HCT116 (cell line): ENCODE measurements around the gene RGS7. TPM values are rescaled to one million over a fixed set of nuclear protein-coding genes. Genes with fewer than 3 reads are reported as not detected.
"Not testable (repeated sequence)": the region's sequence is repeated elsewhere in the genome, so short reads cannot be mapped to it uniquely, and the experiment has no call there.

Experiments
- ATAC-seq: fragments of 200-7000 bp; cut with Tn5 transposase; 2 replicates; pipeline ENCODE4 v1.9.1; 2020; ENCODE audit warnings: mild to moderate bottlenecking, moderate library complexity
- BruUV-seq: library from RNA; stranded (reverse); fragments of 400-500 nt; replicated peaks from 2 replicates; lab custom pipeline; 2021; lab: Mats Ljungman, UMichigan
- CTCF ChIA-PET: fragments of 300-600 bp; sonication (Branson Sonifier 250); formaldehyde crosslinking; loops from one replicate; lab custom pipeline; 2021; ENCODE audit warnings: antibody characterized with exemption; lab: Charles Lee
- POLR2A ChIA-PET: fragments of 300-600, 350-600 bp; sonication (Branson Sonifier 250); formaldehyde crosslinking; loops from one replicate; lab custom pipeline; 2021; ENCODE audit warnings: antibody characterized with exemption; lab: Charles Lee
- RAD21 ChIA-PET, 2 experiments: fragments of 300-600 bp; sonication (Branson Sonifier 250); formaldehyde crosslinking; loops; one replicate each; lab custom pipeline; 2023; ENCODE audit warnings: low total read pairs in 2 of 2; ENCODE audit not compliant: uncharacterized antibody in 2 of 2, unreplicated experiment in 2 of 2, low non-redundant PET in 1 of 2; lab: Charles Lee
- DNase-seq: peaks from one replicate; pipeline ENCODE4 v3.0.0-alpha.2; 2010; ENCODE audit warnings: low read depth, low spot score
- H2AFZ ChIP-seq: fragments of 200-600 bp; shearing (Covaris generic), sonication (generic); 2 replicates; pipeline ENCODE4 v1.6.1; 2017; ENCODE audit warnings: low read depth, mixed run types, mixed read lengths, antibody characterized with exemption, low read length; ENCODE audit not compliant: poor library complexity, severe bottlenecking
- H3K27ac ChIP-seq: 2 replicates; pipeline ENCODE4 v1.5.1; 2012; ENCODE audit warnings: low read depth, low read length
- H3K27me3 ChIP-seq: fragments of 200-600 bp; sonication (generic); 2 replicates; pipeline ENCODE4 v1.6.1; 2016; ENCODE audit warnings: mixed run types, low read length, mixed read lengths; ENCODE audit not compliant: insufficient read depth
- H3K36me3 ChIP-seq, 2 experiments: fragments of 200-500 bp in 1 of 2; fragments of 200-600 bp in 1 of 2; sonication (Bioruptor generic) in 1 of 2; sonication (generic) in 1 of 2; 2 replicates each; pipeline versions ENCODE4 v1.5.1 to v1.6.1; 2014 to 2016; ENCODE audit warnings: low read length in 2 of 2, inconsistent platforms in 1 of 2, mixed read lengths in 1 of 2, mixed run types in 1 of 2; ENCODE audit not compliant: insufficient read depth in 2 of 2, control insufficient read depth in 1 of 2
- H3K4me1 ChIP-seq, 2 experiments: fragments of 200-600 bp in 1 of 2; sonication (generic) in 1 of 2; 2 replicates each; pipeline versions ENCODE4 v1.5.1 to v1.6.1; 2012 to 2017; ENCODE audit warnings: low read length in 2 of 2, inconsistent platforms in 1 of 2, mild to moderate bottlenecking in 1 of 2, mixed read lengths in 1 of 2, mixed run types in 1 of 2, moderate library complexity in 1 of 2; ENCODE audit not compliant: insufficient read depth in 2 of 2, control insufficient read depth in 1 of 2
- H3K4me2 ChIP-seq: fragments of 200-600 bp; sonication (generic); 2 replicates; pipeline ENCODE4 v1.6.1; 2017; ENCODE audit warnings: mixed run types, low read length, mixed read lengths
- H3K4me3 ChIP-seq, 2 experiments: fragments of 200-600 bp in 1 of 2; sonication (generic) in 1 of 2; replicated peaks in 1 of 2; 2 replicates each; pipeline ENCODE4 v1.5.1; 2011 to 2016; ENCODE audit warnings: low read length in 2 of 2, control low read depth in 1 of 2, low read depth in 1 of 2, mild to moderate bottlenecking in 1 of 2, mixed read lengths in 1 of 2, mixed run types in 1 of 2
- H3K79me2 ChIP-seq: fragments of 200-600 bp; sonication (generic); 2 replicates; pipeline ENCODE4 v1.6.1; 2017; ENCODE audit warnings: mild to moderate bottlenecking, mixed run types, low read length, moderate library complexity, mixed read lengths; ENCODE audit not compliant: insufficient read depth
- H3K9ac ChIP-seq: fragments of 200-600 bp; sonication (generic); 2 replicates; pipeline ENCODE4 v1.6.1; 2016; ENCODE audit warnings: low read length, mixed read lengths
- H3K9me2 ChIP-seq: fragments of 200-600 bp; sonication (generic), shearing (Covaris generic); 2 replicates; pipeline ENCODE4 v1.6.1; 2017; ENCODE audit warnings: mixed run types, mild to moderate bottlenecking, moderate library complexity; ENCODE audit not compliant: insufficient read depth
- H3K9me3 ChIP-seq, 2 experiments: fragments of 200-500 bp in 1 of 2; fragments of 200-600 bp in 1 of 2; sonication (Bioruptor generic) in 1 of 2; sonication (generic) in 1 of 2; 2 replicates each; pipeline ENCODE4 v1.6.1; 2014 to 2017; ENCODE audit warnings: low read length in 2 of 2, mixed read lengths in 2 of 2, inconsistent platforms in 1 of 2, low read depth in 1 of 2, mild to moderate bottlenecking in 1 of 2, mixed run types in 1 of 2, moderate library complexity in 1 of 2; ENCODE audit not compliant: control insufficient read depth in 1 of 2, insufficient read depth in 1 of 2
- H4K20me1 ChIP-seq: fragments of 200-600 bp; sonication (generic), shearing (Covaris generic); 2 replicates; pipeline ENCODE4 v1.6.1; 2017; ENCODE audit warnings: mixed run types, mild to moderate bottlenecking, moderate library complexity; ENCODE audit not compliant: insufficient read depth
- CBX3 ChIP-seq: IDR thresholded peaks from 2 replicates; pipeline ENCODE4 v1.6.1; 2012; ENCODE audit warnings: low read depth
- CEBPB ChIP-seq: IDR thresholded peaks from 2 replicates; pipeline ENCODE4 v1.6.1; 2012; ENCODE audit warnings: low read depth
- CTCF ChIP-seq, 3 experiments: fragments of 200-600 bp in 1 of 3; sonication (generic) in 1 of 3; IDR thresholded peaks in 2 of 3; conservative IDR thresholded peaks in 1 of 3; 2 replicates each; pipeline ENCODE4 v1.5.1; 2012 to 2017; ENCODE audit warnings: low read depth in 2 of 3, low read length in 2 of 3, antibody characterized with exemption in 1 of 3, borderline replicate concordance in 1 of 3, control low read depth in 1 of 3, mild to moderate bottlenecking in 1 of 3, mixed read lengths in 1 of 3, mixed run types in 1 of 3, moderate library complexity in 1 of 3; ENCODE audit not compliant: insufficient read depth in 1 of 3
- EGR1 ChIP-seq: IDR thresholded peaks from 2 replicates; pipeline ENCODE4 v1.6.1; 2012; ENCODE audit warnings: low read depth
- EZH2 ChIP-seq: fragments of 200-600 bp; sonication (generic); IDR thresholded peaks from 2 replicates; pipeline ENCODE4 v1.6.1; 2017; ENCODE audit warnings: antibody characterized with exemption, mixed run types
- EZH2phosphoT487 ChIP-seq: fragments of 200-600 bp; IDR thresholded peaks from 2 replicates; pipeline ENCODE4 v1.6.1; 2018; ENCODE audit warnings: antibody characterized with exemption, borderline replicate concordance
- FOSL1 ChIP-seq: IDR thresholded peaks from 2 replicates; pipeline ENCODE4 v1.6.1; 2012; ENCODE audit warnings: low read depth
- MAX ChIP-seq: IDR thresholded peaks from 2 replicates; pipeline ENCODE4 v1.6.1; 2012
- RAD21 ChIP-seq: IDR thresholded peaks from 2 replicates; pipeline ENCODE4 v1.6.1; 2012; ENCODE audit warnings: low read depth, mild to moderate bottlenecking
- REST ChIP-seq: IDR thresholded peaks from 2 replicates; pipeline ENCODE4 v1.6.1; 2012; ENCODE audit warnings: low read depth
- SP1 ChIP-seq: IDR thresholded peaks from 2 replicates; pipeline ENCODE4 v1.6.1; 2012; ENCODE audit warnings: low read depth
- YY1 ChIP-seq: IDR thresholded peaks from 2 replicates; pipeline ENCODE4 v1.6.1; 2011; ENCODE audit warnings: low read length, low read depth, moderate library complexity, mild to moderate bottlenecking; ENCODE audit not compliant: insufficient replicate concordance; ENCODE audit errors: extremely low read depth
- intact Hi-C: fragments of 100-400 bp; cut with micrococcal nuclease; formaldehyde crosslinking; loops from 2 replicates; pipeline ENCODE4 v1.10.0; 2022
- total RNA-seq: library from RNA; stranded (reverse); gene quantifications from one replicate; pipeline ENCODE4 v1.2.1, GENCODE V29; 2021; ENCODE audit not compliant: unreplicated experiment

The RGS7 gene
- total RNA-seq, 1 experiment from 2014 or later, result not detected

- POLR2A ChIA-PET, ATAC-seq, H3K9me3 ChIP-seq: not testable (repeated sequence)
These were observed 136.1 kb downstream of the RGS7 start for GRCh38 chr1:241220913-241221312.

GRCh38 chr1:241219449-241219848 lies 137.6 kb downstream of the RGS7 start:
- Histone ChIP-seq H3K27ac (no peak overlapping the region), H3K36me3 (no peaks in the 10 kb centered on the region), H3K27me3 (no peaks in the 10 kb centered on the region), H3K9me2 (no peaks in the 10 kb centered on the region), H3K9ac (no peak overlapping the region), H3K9me3 (peaks cover 9% of the 10 kb centered on the region in 2 experiments; a peak in 2 of 4 replicates), H2AFZ (no peak overlapping the region), H3K4me3 (no peak overlapping the region), H4K20me1 (no peaks in the 10 kb centered on the region), H3K4me1 (no peaks in the 10 kb centered on the region), H3K79me2 (no peaks in the 10 kb centered on the region), H3K4me2 (no peak overlapping the region)
- RAD21 ChIA-PET, result no interaction called here
- intact Hi-C loops, result no loop called here
- BruUV-seq, result no TSS peak
- TF ChIP-seq EZH2phosphoT487 (no peak), RAD21 (no peak), CEBPB (no peak), CTCF (IDR thresholded peaks at IDR 0.05 in 2 of 3, conservative IDR thresholded peaks at IDR 0.05 in 1 of 3; ENCODE audit: borderline replicate concordance in 1 of 3, insufficient read depth in 1 of 3, low read depth in 2 of 3, low read length in 2 of 3) (no peak), SP1 (no peak), EGR1 (no peak), EZH2 (no peak), MAX (no peak), CBX3 (no peak), FOSL1 (no peak), REST (no peak), YY1 (no peak)
- ATAC-seq (no peak), DNase-seq (no peak)
- CTCF ChIA-PET, result no interaction called here
- POLR2A ChIA-PET, result no interaction called here

More at GRCh38 chr1:241220913-241221312, 136.1 kb downstream of the RGS7 start:
- H3K4me3 ChIP-seq, H4K20me1 ChIP-seq, H3K27me3 ChIP-seq, H3K79me2 ChIP-seq, RAD21 ChIA-PET, H2AFZ ChIP-seq, H3K9me2 ChIP-seq, BruUV-seq, CTCF ChIA-PET, H3K27ac ChIP-seq, H3K4me2 ChIP-seq, H3K9ac ChIP-seq, intact Hi-C loops, DNase-seq, H3K36me3 ChIP-seq, H3K4me1 ChIP-seq: not testable (repeated sequence)
